Calu3 (cell line): ENCODE data around the gene ZWILCH. TPM values are rescaled to one million over a fixed set of nuclear protein-coding genes. Genes with fewer than 3 reads are reported as not detected.
"Not testable (repeated sequence)": the region's sequence is repeated elsewhere in the genome, so short reads cannot be mapped to it uniquely, and the experiment has no call there.

Source experiments
- BruUV-seq: library from RNA; stranded (reverse); fragments of 400-500 nt; replicated peaks from 2 replicates; lab custom pipeline; 2021; lab: Mats Ljungman, UMichigan
- CTCF ChIA-PET: fragments of 300-600 bp; sonication (Branson Sonifier 250); formaldehyde crosslinking; loops from one replicate; lab custom pipeline; 2022; ENCODE audit warnings: antibody characterized with exemption; lab: Charles Lee
- DNase-seq: peaks from one replicate; pipeline ENCODE4 v3.0.0; 2022
- H3K27ac Mint-ChIP-seq: one replicate; pipeline ENCODE4 v1.8.0; 2022; ENCODE audit warnings: mixed read lengths; ENCODE audit not compliant: unreplicated experiment
- H3K27me3 Mint-ChIP-seq: one replicate; pipeline ENCODE4 v1.8.0; 2022; ENCODE audit warnings: mixed read lengths; ENCODE audit not compliant: unreplicated experiment
- H3K36me3 Mint-ChIP-seq: one replicate; pipeline ENCODE4 v1.8.0; 2022; ENCODE audit warnings: mild to moderate bottlenecking, moderate library complexity, mixed read lengths; ENCODE audit not compliant: insufficient read depth, unreplicated experiment
- H3K4me1 Mint-ChIP-seq: one replicate; pipeline ENCODE4 v1.8.0; 2022; ENCODE audit warnings: mild to moderate bottlenecking, low read depth, mixed read lengths; ENCODE audit not compliant: unreplicated experiment
- H3K4me3 Mint-ChIP-seq: one replicate; pipeline ENCODE4 v1.8.0; 2022; ENCODE audit warnings: mild to moderate bottlenecking, low read depth, moderate library complexity, mixed read lengths; ENCODE audit not compliant: unreplicated experiment
- H3K9me3 Mint-ChIP-seq: one replicate; pipeline ENCODE4 v1.8.0; 2022; ENCODE audit warnings: low read depth, mixed read lengths; ENCODE audit not compliant: unreplicated experiment
- intact Hi-C: fragments of 100-400 bp; cut with micrococcal nuclease; formaldehyde crosslinking; loops from one replicate; pipeline ENCODE4 v1.10.0; 2022; ENCODE audit not compliant: unreplicated experiment
- total RNA-seq: library from RNA; stranded (reverse); gene quantifications from 2 replicates; pipeline ENCODE4 v1.2.3, GENCODE V29; 2022
- TF ChIP-seq, protein P1 (sequence below): fragments of 200-600 bp; IDR thresholded peaks from one replicate; pipeline ENCODE4 v1.8.0; 2022; ENCODE audit warnings: antibody characterized with exemption; ENCODE audit not compliant: unreplicated experiment

The ZWILCH gene
- total RNA-seq, 1 experiment from 2014 or later = 34.5 TPM

DNA sequence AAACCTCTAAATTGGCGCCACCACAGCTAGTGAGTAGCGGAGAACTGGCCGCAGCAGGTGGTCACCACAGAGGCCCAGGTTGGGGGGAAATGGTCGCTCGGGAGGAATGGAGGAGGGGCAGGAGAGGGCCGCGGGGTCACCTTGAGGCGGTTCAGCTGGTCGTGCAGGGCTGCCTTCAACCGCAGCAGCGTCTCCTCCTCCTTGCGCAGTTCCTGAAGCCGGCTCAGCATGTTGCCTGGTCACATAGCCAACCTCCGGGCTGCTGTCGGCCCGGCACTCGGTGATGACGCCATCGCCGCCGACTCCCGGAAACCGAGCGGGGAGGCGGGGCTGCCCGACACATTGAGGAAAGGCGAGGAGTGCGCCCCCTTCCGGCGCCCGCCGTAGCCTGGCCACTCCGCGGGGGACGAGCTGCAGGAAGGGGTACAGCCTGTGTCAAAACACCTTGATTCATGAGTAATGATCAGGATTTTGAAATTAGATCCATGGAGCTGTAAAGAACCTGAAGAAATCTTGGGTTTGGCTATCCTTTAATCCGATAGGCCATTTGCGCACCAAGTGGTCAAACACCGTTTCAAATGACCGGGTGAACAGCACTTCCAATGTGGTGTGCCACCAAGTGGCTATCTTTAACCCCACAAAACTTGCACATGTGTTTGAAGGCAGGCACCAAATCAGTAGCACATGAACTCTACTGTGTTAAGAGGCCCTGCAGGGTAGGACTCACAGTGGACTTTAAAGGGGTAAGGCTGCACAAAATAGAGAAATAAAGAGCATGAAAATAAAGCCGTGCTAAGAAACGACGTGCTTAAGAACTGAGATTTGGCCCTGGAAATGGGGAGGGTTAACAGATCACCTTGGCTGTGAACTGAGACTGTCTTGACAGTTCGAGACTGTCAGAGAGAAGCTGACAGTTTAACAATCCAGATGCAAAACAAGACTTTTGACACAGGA lies 7.3 kb upstream of the ZWILCH start, which contains the start of gene SNAPC5:
Gene SNAPC5, minus strand, starts transcription at position 261 of the 954 bp plus-strand sequence. Its CDS starts 31 bp downstream, at position 230.
- no TSS peak for BruUV-seq
- peak; percentile 99 for DNase-seq
- Mint-ChIP-seq H3K4me3 (peak within 1 kb of the TSS; percentile 91), H3K9me3 (no peaks in the 10 kb centered on the region), H3K4me1 (peaks cover 34% of the 10 kb centered on the region), H3K27ac (peak within 1 kb of the TSS; percentile 93), H3K27me3 (no peaks in the 10 kb centered on the region), H3K36me3 (peaks cover 84% of the 10 kb centered on the region)
- TF ChIP-seq, protein P1, sequence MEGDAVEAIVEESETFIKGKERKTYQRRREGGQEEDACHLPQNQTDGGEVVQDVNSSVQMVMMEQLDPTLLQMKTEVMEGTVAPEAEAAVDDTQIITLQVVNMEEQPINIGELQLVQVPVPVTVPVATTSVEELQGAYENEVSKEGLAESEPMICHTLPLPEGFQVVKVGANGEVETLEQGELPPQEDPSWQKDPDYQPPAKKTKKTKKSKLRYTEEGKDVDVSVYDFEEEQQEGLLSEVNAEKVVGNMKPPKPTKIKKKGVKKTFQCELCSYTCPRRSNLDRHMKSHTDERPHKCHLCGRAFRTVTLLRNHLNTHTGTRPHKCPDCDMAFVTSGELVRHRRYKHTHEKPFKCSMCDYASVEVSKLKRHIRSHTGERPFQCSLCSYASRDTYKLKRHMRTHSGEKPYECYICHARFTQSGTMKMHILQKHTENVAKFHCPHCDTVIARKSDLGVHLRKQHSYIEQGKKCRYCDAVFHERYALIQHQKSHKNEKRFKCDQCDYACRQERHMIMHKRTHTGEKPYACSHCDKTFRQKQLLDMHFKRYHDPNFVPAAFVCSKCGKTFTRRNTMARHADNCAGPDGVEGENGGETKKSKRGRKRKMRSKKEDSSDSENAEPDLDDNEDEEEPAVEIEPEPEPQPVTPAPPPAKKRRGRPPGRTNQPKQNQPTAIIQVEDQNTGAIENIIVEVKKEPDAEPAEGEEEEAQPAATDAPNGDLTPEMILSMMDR = peak; percentile 96
- intact Hi-C loops = loop anchor here (1.0 kb wide), 1 partner anchor 111 kb away; the partner anchor contains the start of gene MAP2K1
- CTCF ChIA-PET = interaction anchor here (0.6 to 2.5 kb wide), 10 partner anchors 17 to 203 kb away, joined by 3 to 21 read pairs (median 4); partner anchors contain the start of gene MAP2K1

DNA sequence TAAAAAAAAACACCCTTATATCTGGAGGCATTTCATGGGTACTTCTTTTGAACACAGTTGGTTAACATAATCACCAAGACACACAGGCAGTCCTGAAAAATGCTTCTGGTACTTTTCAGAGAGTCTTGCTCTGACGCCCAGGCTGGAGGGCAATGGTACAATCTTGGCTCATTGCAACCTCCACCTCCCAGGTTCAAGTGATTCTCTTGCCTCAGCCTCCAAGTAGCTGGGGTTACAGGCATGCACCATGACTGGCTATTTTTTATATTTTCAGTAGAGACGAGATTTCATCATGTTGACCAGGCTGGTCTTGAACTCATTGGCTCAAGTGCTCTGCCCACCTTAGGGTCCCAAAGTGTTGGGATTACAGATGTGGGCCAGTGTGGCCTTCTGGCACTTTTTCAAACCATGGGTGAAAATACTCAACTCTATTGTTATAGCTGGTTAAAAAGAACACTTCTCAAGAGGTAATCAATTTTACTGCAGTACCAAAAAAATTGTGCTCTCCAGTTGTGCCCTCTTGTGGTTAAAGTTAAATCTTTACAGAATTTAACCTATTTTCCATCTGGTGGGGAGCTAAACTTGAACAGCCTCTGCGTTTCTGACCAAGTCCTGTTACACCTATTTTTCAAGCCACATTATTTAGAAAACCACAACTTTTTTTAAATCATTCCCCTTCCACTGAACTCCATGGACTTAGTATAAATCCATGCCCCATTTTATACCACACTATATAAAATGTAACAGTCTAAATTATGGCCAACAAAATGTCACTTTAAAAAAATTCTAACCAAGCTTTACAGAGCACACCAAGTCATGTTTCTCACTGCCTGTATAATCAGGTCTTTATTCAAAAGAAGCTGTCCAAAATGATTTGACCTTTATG lies 6.4 kb upstream of the ZWILCH start:
- Mint-ChIP-seq H3K36me3 (peaks cover 86% of the 10 kb centered on the region), H3K4me3 (peak overlapping the region; percentile 91), H3K9me3 (no peaks in the 10 kb centered on the region), H3K27ac (peak overlapping the region; percentile 93), H3K4me1 (peaks cover 34% of the 10 kb centered on the region), H3K27me3 (no peaks in the 10 kb centered on the region)
- DNase-seq = no peak
- BruUV-seq = no TSS peak
- CTCF ChIA-PET = interaction anchor here (0.6 to 2.5 kb wide), 7 partner anchors 18 to 204 kb away, joined by 3 to 21 read pairs (median 4); partner anchors contain the start of gene MAP2K1
- intact Hi-C loops = loop anchor here (1.0 kb wide), 1 partner anchor 112 kb away; the partner anchor contains the start of gene MAP2K1
- TF ChIP-seq, protein P1 = no peak

DNA sequence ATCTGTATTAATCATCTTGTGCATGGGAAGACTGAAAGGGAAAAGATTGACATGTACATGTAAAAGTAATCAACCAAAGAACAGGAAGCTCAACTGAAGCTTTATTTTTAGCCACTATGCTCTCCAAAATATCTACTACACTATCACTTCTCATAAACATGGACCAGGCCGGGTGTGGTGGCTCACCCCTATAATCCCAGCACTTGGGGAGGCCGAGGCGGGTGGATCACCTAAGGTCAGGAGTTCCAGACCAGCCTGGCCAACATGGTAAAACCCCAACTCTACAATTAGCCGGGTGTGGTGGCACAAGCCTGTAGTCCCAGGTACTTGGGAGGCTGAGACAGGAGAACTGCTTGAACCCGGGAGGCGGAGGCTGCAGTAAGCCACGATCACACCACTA lies 4.8 kb upstream of the ZWILCH start:
- intact Hi-C loops, BruUV-seq, H3K27me3 Mint-ChIP-seq, DNase-seq, H3K4me3 Mint-ChIP-seq, CTCF ChIA-PET, H3K9me3 Mint-ChIP-seq: not testable (repeated sequence)
- Mint-ChIP-seq H3K27ac (peak overlapping the region; percentile 2), H3K36me3 (peaks cover 95% of the 10 kb centered on the region), H3K4me1 (peaks cover 23% of the 10 kb centered on the region)

DNA sequence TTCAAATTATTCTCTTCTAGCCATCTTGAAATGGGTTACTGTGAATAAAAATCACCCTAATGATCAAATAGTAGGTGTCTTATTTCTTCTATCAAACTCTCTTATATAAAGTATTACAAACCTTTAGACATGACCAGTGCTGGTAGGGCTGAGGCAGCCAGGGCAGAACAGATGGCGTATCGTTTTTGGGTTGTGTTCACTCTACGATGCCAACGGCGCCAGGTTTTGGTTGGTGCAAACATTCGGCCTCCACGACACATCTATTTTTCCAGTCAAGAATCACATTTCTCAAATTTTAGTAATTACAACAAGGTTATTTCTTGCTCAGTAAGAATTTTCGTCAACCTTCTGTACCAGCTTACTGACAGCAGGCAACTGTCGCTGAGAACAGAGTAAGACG lies 2.6 kb upstream of the ZWILCH start:
- H3K27ac Mint-ChIP-seq = peak overlapping the region; percentile 92

DNA sequence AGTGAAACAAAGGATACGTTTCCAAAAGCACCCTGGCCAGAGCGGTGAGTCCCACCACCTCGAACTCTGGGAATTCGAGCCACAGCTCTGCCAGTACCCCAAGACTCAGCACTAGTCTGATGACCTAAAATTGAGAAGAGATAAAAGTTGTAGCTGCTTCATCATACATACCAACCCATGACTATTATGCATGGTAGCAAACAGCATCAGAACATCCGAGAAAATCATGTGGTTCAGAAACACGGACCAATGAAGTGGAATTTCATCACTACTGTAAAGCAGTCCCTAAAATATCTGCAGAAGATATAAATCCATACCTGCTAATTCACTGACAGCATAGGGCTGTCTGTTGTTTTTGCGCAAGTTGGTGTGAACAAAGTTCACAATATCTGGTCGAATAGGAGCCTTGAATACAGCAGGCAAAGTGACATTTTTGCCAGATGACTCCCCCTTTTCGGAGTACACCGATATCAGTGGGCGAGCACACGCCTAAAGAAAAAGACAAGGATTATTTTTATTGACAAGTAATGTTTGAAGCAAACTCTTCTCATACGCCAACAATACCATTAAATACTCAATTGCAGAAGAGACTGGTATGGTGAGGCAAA lies 2.0 kb upstream of the ZWILCH start:
- CTCF ChIA-PET = interaction anchor here (0.6 kb wide), 1 partner anchor 201 kb away, joined by 3 read pairs; no protein-coding TSS in a partner anchor
- H3K27me3 Mint-ChIP-seq, intact Hi-C loops, H3K9me3 Mint-ChIP-seq, DNase-seq, BruUV-seq: not testable (repeated sequence)
- Mint-ChIP-seq H3K4me1 (peaks cover 22% of the 10 kb centered on the region), H3K36me3 (peaks cover 75% of the 10 kb centered on the region), H3K4me3 (peak overlapping the region; percentile 76), H3K27ac (peak overlapping the region; percentile 92)

More for the DNA sequence above, 2.6 kb upstream of the ZWILCH start:
- Mint-ChIP-seq H3K9me3 (no peaks in the 10 kb centered on the region), H3K4me3 (peak overlapping the region; percentile 76), H3K27me3 (no peaks in the 10 kb centered on the region), H3K4me1 (peaks cover 25% of the 10 kb centered on the region), H3K36me3 (peaks cover 81% of the 10 kb centered on the region)
- DNase-seq = no peak
- CTCF ChIA-PET = no interaction called here
- TF ChIP-seq, protein P1 = no peak
- intact Hi-C loops = no loop called here
- no TSS peak for BruUV-seq
